ENCODE results near the gene IMPACT. TPM values are rescaled to one million over a fixed set of nuclear protein-coding genes. Genes with fewer than 3 reads are reported as not detected.
A peak's percentile ranks its signal among the peaks of the same experiment; 100 is the strongest.

Gene IMPACT
- total RNA-seq, 6 experiments from 2014 or later, result 10.4 to 18.1 (median 13.9) TPM

DNA sequence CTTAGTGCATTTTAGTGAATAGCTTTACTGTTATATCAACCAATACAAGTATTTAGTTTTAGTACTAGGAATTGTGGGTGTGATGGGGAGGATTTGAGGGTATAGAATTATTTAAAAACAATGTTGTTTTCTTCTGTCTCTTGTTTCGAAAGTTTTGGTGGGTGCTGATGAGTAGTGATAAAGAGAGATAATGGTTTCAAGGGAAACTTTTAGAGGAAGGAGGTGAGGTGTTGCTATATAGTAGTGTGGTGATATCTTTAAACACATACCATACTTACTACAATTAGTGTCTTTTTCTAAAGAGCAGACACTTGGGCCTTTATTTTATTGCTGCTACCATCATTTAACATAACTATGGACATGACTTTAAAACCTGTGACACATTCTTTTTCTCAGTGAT lies 10.5 kb downstream of the IMPACT start:
- DNase-seq, result no peak
- H3K4me1 ChIP-seq, result no peaks in the 10 kb centered on the region
- intact Hi-C loops (cut with DNase I), result no loop called here
- H3K36me3 ChIP-seq, result peaks cover 0 to 22% (median 11%) of the 10 kb centered on the region in 4 donors
- no peaks in the 10 kb centered on the region for H3K27me3 ChIP-seq
- ATAC-seq, result no peak
- no peak overlapping the region for H3K4me3 ChIP-seq
- 83% methylated on average over 1 of the region's 1 CpG for WGBS (ENCODE audit: insufficient coverage, low coverage, low lambda C conversion rate, missing lambda C conversion rate)
- H3K27ac ChIP-seq, result no peak overlapping the region
- no peak for TF ChIP-seq POLR2A (IDR thresholded peaks at IDR 0.05)
- TF ChIP-seq, protein P1, sequence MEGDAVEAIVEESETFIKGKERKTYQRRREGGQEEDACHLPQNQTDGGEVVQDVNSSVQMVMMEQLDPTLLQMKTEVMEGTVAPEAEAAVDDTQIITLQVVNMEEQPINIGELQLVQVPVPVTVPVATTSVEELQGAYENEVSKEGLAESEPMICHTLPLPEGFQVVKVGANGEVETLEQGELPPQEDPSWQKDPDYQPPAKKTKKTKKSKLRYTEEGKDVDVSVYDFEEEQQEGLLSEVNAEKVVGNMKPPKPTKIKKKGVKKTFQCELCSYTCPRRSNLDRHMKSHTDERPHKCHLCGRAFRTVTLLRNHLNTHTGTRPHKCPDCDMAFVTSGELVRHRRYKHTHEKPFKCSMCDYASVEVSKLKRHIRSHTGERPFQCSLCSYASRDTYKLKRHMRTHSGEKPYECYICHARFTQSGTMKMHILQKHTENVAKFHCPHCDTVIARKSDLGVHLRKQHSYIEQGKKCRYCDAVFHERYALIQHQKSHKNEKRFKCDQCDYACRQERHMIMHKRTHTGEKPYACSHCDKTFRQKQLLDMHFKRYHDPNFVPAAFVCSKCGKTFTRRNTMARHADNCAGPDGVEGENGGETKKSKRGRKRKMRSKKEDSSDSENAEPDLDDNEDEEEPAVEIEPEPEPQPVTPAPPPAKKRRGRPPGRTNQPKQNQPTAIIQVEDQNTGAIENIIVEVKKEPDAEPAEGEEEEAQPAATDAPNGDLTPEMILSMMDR (IDR thresholded peaks at IDR 0.05), result no peak
- no peaks in the 10 kb centered on the region for H3K9me3 ChIP-seq

DNA sequence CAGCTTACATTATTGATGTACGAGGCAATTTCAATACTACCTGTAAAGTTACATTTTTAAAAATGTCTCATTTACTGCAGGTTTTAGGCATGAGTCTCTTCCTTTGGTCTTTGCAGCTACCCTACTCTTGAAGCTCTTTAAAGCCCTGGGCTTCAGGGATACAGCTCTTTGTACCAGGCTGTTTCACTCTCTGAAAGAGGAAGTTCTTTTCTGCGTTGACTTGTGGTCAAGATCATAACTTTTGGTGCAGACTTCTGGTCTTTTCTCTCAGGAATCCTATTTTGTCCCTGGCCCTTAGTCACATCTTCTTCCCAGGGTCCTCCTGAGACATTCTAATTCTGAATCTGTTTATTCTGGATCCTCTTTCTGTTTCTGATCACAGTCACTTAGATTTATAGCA lies 17.4 kb downstream of the IMPACT start:
- no peaks in the 10 kb centered on the region for H3K9me3 ChIP-seq
- H3K4me3 ChIP-seq, result no peak overlapping the region
- peaks cover 0 to 51% (median 16%) of the 10 kb centered on the region in 4 donors for H3K36me3 ChIP-seq
- H3K27me3 ChIP-seq, result no peaks in the 10 kb centered on the region
- no peak overlapping the region for H3K27ac ChIP-seq
- DNase-seq, result no peak
- no peaks in the 10 kb centered on the region for H3K4me1 ChIP-seq
- intact Hi-C loops (cut with DNase I), result no loop called here
- no peak for ATAC-seq
- TF ChIP-seq, protein P1 (IDR thresholded peaks at IDR 0.05), result no peak
- no peak for TF ChIP-seq POLR2A (IDR thresholded peaks at IDR 0.05)
- WGBS (ENCODE audit: insufficient coverage, low coverage, low lambda C conversion rate, missing lambda C conversion rate), result 41% methylated on average over 2 of the region's 2 CpGs

DNA sequence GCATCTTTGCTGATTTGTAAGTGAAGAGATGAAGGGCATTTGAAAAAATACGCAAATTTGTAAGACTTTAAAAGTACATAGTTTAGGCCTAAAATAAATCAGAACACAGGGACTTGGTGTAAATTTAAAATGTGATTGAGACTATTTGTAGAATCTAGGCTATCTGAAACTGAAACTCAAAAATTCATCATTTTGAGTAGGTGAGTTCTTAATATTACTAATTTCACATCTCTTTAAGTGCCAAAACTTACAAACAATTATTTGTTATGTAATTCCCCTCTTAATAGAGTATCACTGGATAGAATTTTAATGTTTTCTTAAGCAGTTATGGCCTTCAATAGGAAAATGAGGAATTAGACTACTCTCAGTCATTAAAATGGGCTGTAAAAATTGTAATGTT lies 20.0 kb downstream of the IMPACT start:
- Histone ChIP-seq H3K36me3 (peaks cover 0 to 68% (median 14%) of the 10 kb centered on the region in 4 donors), H3K9me3 (no peaks in the 10 kb centered on the region), H3K4me3 (no peak overlapping the region), H3K27me3 (no peaks in the 10 kb centered on the region), H3K27ac (no peak overlapping the region), H3K4me1 (no peaks in the 10 kb centered on the region)
- WGBS (ENCODE audit: insufficient coverage, low coverage, low lambda C conversion rate, missing lambda C conversion rate), result 91% methylated on average over 1 of the region's 1 CpG
- ATAC-seq (no peak), DNase-seq (no peak)
- intact Hi-C loops (cut with DNase I), result no loop called here
- TF ChIP-seq POLR2A (IDR thresholded peaks at IDR 0.05), result no peak
- TF ChIP-seq, protein P1 (IDR thresholded peaks at IDR 0.05), result no peak

- no peak for TF ChIP-seq POLR2A (IDR thresholded peaks at IDR 0.05)
- TF ChIP-seq, protein P1 (IDR thresholded peaks at IDR 0.05), result peak in 3 of 4 donors; percentile 18 to 29 (median 24)
- intact Hi-C loops (cut with DNase I), result no loop called here
- no peak overlapping the region for H3K4me3 ChIP-seq
- no peak overlapping the region for H3K27ac ChIP-seq
- H3K4me1 ChIP-seq, result no peaks in the 10 kb centered on the region
- no peaks in the 10 kb centered on the region for H3K27me3 ChIP-seq
- 85% methylated on average over 1 of the region's 1 CpG for WGBS (ENCODE audit: insufficient coverage, low coverage, low lambda C conversion rate, missing lambda C conversion rate)
- H3K36me3 ChIP-seq, result peaks cover 0 to 65% (median 11%) of the 10 kb centered on the region in 4 donors
- H3K9me3 ChIP-seq, result no peaks in the 10 kb centered on the region
- ATAC-seq (peak in 1 of 4 donors; percentile 24), DNase-seq (no peak)
These were observed 20.6 kb downstream of the IMPACT start for GRCh38 chr18:24446953-24447538.
